SK-N-SH treated with all-trans-retinoic acid at 6 μM for 48 hours (cell line): ENCODE results near the gene RPS6KB2.

Source experiments
- ATAC-seq: fragments of 200-7000 bp; cut with Tn5 transposase; 3 replicates; pipeline ENCODE4 v1.9.1; 2020; ENCODE audit warnings: mild to moderate bottlenecking, moderate library complexity
- ESRRG ChIP-seq: fragments of 250-450 bp; sonication (Bioruptor Pico); IDR thresholded peaks from 2 replicates; pipeline ENCODE4 v1.6.1; 2021; ENCODE audit warnings: mild to moderate bottlenecking
- GLIS3 ChIP-seq: fragments of 250-450 bp; sonication (Bioruptor Pico); IDR thresholded peaks from 2 replicates; pipeline ENCODE4 v1.5.0; 2020; ENCODE audit warnings: mild to moderate bottlenecking, moderate library complexity
- OSR1 ChIP-seq: fragments of 250-450 bp; sonication (Bioruptor Pico); IDR thresholded peaks from 2 replicates; pipeline ENCODE4 v1.8.0; 2022; ENCODE audit warnings: moderate library complexity, mild to moderate bottlenecking, inconsistent platforms
- PATZ1 ChIP-seq: fragments of 250-450 bp; sonication (Bioruptor Pico); IDR thresholded peaks from 2 replicates; pipeline ENCODE4 v1.8.0; 2020; ENCODE audit warnings: mild to moderate bottlenecking, moderate library complexity, borderline replicate concordance
- POU6F1 ChIP-seq: fragments of 250-450 bp; sonication (Bioruptor Pico); IDR thresholded peaks from 2 replicates; pipeline ENCODE4 v1.8.0; 2021; ENCODE audit warnings: low read depth, mild to moderate bottlenecking, moderate library complexity, borderline replicate concordance
- PPARA ChIP-seq: fragments of 250-450 bp; sonication (Bioruptor Pico); IDR thresholded peaks from 2 replicates; pipeline ENCODE4 v1.5.0; 2020; ENCODE audit warnings: mild to moderate bottlenecking, borderline replicate concordance
- RARB ChIP-seq: fragments of 250-450 bp; sonication (Bioruptor Pico); IDR thresholded peaks from 2 replicates; pipeline ENCODE4 v1.8.0; 2021; ENCODE audit warnings: mild to moderate bottlenecking, moderate library complexity
- TSHZ2 ChIP-seq: fragments of 250-450 bp; sonication (Bioruptor Pico); IDR thresholded peaks from 2 replicates; pipeline ENCODE4 v1.5.0; 2020; ENCODE audit warnings: mild to moderate bottlenecking, moderate library complexity
- ZNF8 ChIP-seq: fragments of 450-650 bp; formaldehyde crosslinking; IDR thresholded peaks from 2 replicates; pipeline ENCODE4 v1.5.0; 2020; ENCODE audit warnings: mild to moderate bottlenecking, moderate library complexity

RPS6KB2 gene

GRCh38 chr11:67482827-67483798 is 54.8 kb downstream of the RPS6KB2 start, which contains the start of gene AIP:
TSS of gene AIP (plus strand) at chr11:67483026. CDS start at chr11:67483159, 133 bp downstream.
- TF ChIP-seq TSHZ2 (CRISPR knock-in tag) = 0 out of 2 replicates have a peak, but pooled peaks have one; percentile 19
- TF ChIP-seq OSR1 (CRISPR knock-in tag) = no peak
- no peak for TF ChIP-seq RARB (CRISPR knock-in tag)
- TF ChIP-seq POU6F1 = no peak
- no peak for TF ChIP-seq GLIS3 (CRISPR knock-in tag)
- TF ChIP-seq, all 23 proteins: peak for 1
- peak; percentile 99 for ATAC-seq

GRCh38 chr11:67483831-67484665 is 55.8 kb downstream of the RPS6KB2 start:
- no peak for TF ChIP-seq PATZ1 (CRISPR knock-in tag)
- ATAC-seq = no peak

- no peak for ATAC-seq
- TF ChIP-seq PPARA (CRISPR knock-in tag) (no peak), ZNF8 (CRISPR knock-in tag) (no peak), ESRRG (no peak), TSHZ2 (CRISPR knock-in tag) (no peak)
Measured at GRCh38 chr11:67484847-67485311, 56.6 kb downstream of the RPS6KB2 start.
